ENCODE data around the gene ARHGAP25.

Gene ARHGAP25

DNA sequence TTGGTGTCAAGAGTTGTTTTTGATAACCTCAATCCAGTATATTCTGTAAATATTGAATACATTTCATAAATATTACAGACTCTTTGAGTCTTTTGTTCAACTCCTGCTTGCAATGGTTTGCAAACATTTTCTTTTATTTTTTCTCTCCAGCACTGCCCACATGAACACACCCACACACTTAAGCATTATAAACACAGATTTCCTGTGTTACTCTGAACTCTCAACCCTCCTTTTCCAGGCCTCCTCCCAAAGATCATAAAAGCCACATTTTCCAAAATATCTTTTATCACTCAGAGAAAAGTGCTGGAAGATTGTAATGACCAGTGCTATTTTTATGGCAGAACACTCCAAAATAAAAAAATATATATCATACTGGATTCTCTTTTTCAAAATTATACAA is 20.5 kb downstream of the ARHGAP25 start:
- H3F3A ChIP-seq (ENCODE audit: insufficient read depth), result peaks cover 10% of the 10 kb centered on the region; the same call in 1 of the 2 replicates
- TF ChIP-seq, protein P1, sequence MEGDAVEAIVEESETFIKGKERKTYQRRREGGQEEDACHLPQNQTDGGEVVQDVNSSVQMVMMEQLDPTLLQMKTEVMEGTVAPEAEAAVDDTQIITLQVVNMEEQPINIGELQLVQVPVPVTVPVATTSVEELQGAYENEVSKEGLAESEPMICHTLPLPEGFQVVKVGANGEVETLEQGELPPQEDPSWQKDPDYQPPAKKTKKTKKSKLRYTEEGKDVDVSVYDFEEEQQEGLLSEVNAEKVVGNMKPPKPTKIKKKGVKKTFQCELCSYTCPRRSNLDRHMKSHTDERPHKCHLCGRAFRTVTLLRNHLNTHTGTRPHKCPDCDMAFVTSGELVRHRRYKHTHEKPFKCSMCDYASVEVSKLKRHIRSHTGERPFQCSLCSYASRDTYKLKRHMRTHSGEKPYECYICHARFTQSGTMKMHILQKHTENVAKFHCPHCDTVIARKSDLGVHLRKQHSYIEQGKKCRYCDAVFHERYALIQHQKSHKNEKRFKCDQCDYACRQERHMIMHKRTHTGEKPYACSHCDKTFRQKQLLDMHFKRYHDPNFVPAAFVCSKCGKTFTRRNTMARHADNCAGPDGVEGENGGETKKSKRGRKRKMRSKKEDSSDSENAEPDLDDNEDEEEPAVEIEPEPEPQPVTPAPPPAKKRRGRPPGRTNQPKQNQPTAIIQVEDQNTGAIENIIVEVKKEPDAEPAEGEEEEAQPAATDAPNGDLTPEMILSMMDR (IDR thresholded peaks at IDR 0.05; ENCODE audit: insufficient read depth, low read length, poor library complexity, severe bottlenecking), result no peak
- H3K27me3 ChIP-seq (ENCODE audit: low read length), result no peaks in the 10 kb centered on the region
- H3K9me3 ChIP-seq (ENCODE audit: insufficient read depth, low read length), result no peaks in the 10 kb centered on the region
- peaks cover 8% of the 10 kb centered on the region for H3K36me3 ChIP-seq (ENCODE audit: low read length)
- H2AFZ ChIP-seq (ENCODE audit: low read depth, low read length, severe bottlenecking), result no peak overlapping the region
- H3K4me3 ChIP-seq (ENCODE audit: insufficient read depth, low read length, poor library complexity, severe bottlenecking), result no peak overlapping the region
- no peak overlapping the region for H3K9ac ChIP-seq (ENCODE audit: low read length)
- no peaks in the 10 kb centered on the region for H3K9me2 ChIP-seq (replicated peaks; ENCODE audit: insufficient read depth, low read length)
- peaks cover 44% of the 10 kb centered on the region; the same call in 1 of the 2 replicates for H3K79me2 ChIP-seq (ENCODE audit: insufficient read depth, low read length)
- H3K27ac ChIP-seq (ENCODE audit: low read depth, low read length), result no peak overlapping the region
- no peaks in the 10 kb centered on the region for H4K20me1 ChIP-seq (ENCODE audit: low read depth, low read length)
- H3K4me2 ChIP-seq (ENCODE audit: low read depth, low read length, poor library complexity, severe bottlenecking), result no peak overlapping the region

DNA sequence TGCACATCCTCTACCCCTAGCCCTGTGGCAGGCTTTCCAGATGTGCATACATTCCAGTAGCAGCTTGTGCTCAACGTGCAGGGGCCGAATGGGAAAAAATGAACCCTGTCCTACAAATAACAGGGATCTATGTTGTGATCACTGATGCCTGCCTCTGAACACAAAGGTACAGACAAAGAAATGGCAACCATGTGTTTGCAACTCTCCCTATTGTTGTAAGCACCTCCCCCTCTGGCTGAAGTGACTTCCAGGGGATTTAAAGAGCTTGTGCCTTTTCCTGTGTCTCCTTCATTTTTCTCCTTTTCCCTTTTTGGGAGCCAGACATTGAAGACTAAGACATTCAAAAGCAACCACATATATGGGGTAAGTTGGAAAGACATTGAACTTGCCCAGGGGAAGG is 21.6 kb downstream of the ARHGAP25 start:
- no peaks in the 10 kb centered on the region for H4K20me1 ChIP-seq (ENCODE audit: low read depth, low read length)
- H3F3A ChIP-seq (ENCODE audit: insufficient read depth), result peaks cover 15% of the 10 kb centered on the region; the same call in 1 of the 2 replicates
- H3K9me2 ChIP-seq (replicated peaks; ENCODE audit: insufficient read depth, low read length), result no peaks in the 10 kb centered on the region
- no peak overlapping the region for H2AFZ ChIP-seq (ENCODE audit: low read depth, low read length, severe bottlenecking)
- H3K27ac ChIP-seq (ENCODE audit: low read depth, low read length), result no peak overlapping the region
- no peaks in the 10 kb centered on the region for H3K9me3 ChIP-seq (ENCODE audit: insufficient read depth, low read length)
- no peak overlapping the region for H3K4me3 ChIP-seq (ENCODE audit: insufficient read depth, low read length, poor library complexity, severe bottlenecking)
- H3K27me3 ChIP-seq (ENCODE audit: low read length), result no peaks in the 10 kb centered on the region
- TF ChIP-seq EZH2phosphoT487 (conservative IDR thresholded peaks at IDR 0.05; ENCODE audit: low read length), result no peak
- TF ChIP-seq, protein P1 (IDR thresholded peaks at IDR 0.05; ENCODE audit: insufficient read depth, low read length, poor library complexity, severe bottlenecking), result no peak
- peaks cover 41% of the 10 kb centered on the region; the same call in 1 of the 2 replicates for H3K79me2 ChIP-seq (ENCODE audit: insufficient read depth, low read length)
- H3K36me3 ChIP-seq (ENCODE audit: low read length), result peaks cover 8% of the 10 kb centered on the region
- H3K9ac ChIP-seq (ENCODE audit: low read length), result no peak overlapping the region
- H3K4me2 ChIP-seq (ENCODE audit: low read depth, low read length, poor library complexity, severe bottlenecking), result no peak overlapping the region

DNA sequence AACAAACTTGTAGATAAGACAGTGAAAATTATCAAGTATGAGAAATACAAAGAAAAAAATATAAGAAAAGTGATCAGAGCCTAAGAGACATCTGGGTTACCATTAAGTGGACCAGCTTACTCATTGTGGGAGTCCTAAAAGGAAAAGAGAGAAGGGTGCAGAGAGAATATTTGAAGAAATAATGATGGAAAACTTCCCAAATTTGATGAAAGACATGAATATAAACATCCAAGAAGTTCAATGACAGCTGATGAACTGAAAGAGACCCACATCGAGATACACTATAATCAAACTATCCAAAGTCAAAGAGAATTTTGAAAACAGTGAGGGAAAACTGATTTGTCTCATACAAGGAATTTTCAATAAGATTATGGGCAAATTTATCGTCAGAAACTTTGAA is 22.5 kb downstream of the ARHGAP25 start:
- Histone ChIP-seq H2AFZ (ENCODE audit: low read depth, low read length, severe bottlenecking) (no peak overlapping the region), H3K9ac (ENCODE audit: low read length) (no peak overlapping the region), H3K27ac (ENCODE audit: low read depth, low read length) (no peak overlapping the region), H3K4me3 (ENCODE audit: insufficient read depth, low read length, poor library complexity, severe bottlenecking) (no peak overlapping the region), H3K9me2 (replicated peaks; ENCODE audit: insufficient read depth, low read length) (no peaks in the 10 kb centered on the region), H4K20me1 (ENCODE audit: low read depth, low read length) (no peaks in the 10 kb centered on the region), H3K9me3 (ENCODE audit: insufficient read depth, low read length) (no peaks in the 10 kb centered on the region), H3K27me3 (ENCODE audit: low read length) (no peaks in the 10 kb centered on the region), H3K79me2 (ENCODE audit: insufficient read depth, low read length) (peaks cover 39% of the 10 kb centered on the region; the same call in 1 of the 2 replicates), H3F3A (ENCODE audit: insufficient read depth) (peaks cover 24% of the 10 kb centered on the region), H3K36me3 (ENCODE audit: low read length) (peaks cover 8% of the 10 kb centered on the region), H3K4me2 (ENCODE audit: low read depth, low read length, poor library complexity, severe bottlenecking) (no peak overlapping the region)
- no peak for TF ChIP-seq EZH2phosphoT487 (conservative IDR thresholded peaks at IDR 0.05; ENCODE audit: low read length)
- TF ChIP-seq, protein P1 (IDR thresholded peaks at IDR 0.05; ENCODE audit: insufficient read depth, low read length, poor library complexity, severe bottlenecking), result no peak

Data from SU-DHL-6 (cell line).